IMR-90 (cell line): ENCODE measurements around the gene NARS2. TPM values are rescaled to one million over a fixed set of nuclear protein-coding genes. Genes with fewer than 3 reads are reported as not detected.

Experiments
- ATAC-seq: fragments of 200-7000 bp; cut with Tn5 transposase; 2 replicates; pipeline ENCODE4 v1.9.1; 2020; ENCODE audit warnings: low read depth, mild to moderate bottlenecking, moderate library complexity
- BruUV-seq: library from RNA; stranded (reverse); fragments of 400-500 nt; replicated peaks from 2 replicates; lab custom pipeline; 2021; lab: Mats Ljungman, UMichigan
- CTCF ChIA-PET: fragments of 300-600 bp; formaldehyde crosslinking; extraction: SDS; loops from one replicate; lab custom pipeline; 2021; ENCODE audit warnings: antibody characterized with exemption; lab: Yijun Ruan, JAX
- POLR2A ChIA-PET: fragments of 300-600 bp; sonication (Branson Sonifier 250); formaldehyde crosslinking; loops from one replicate; lab custom pipeline; 2022; ENCODE audit warnings: antibody characterized with exemption; ENCODE audit not compliant: unreplicated experiment; lab: Charles Lee
- DNase-seq: peaks from one replicate; pipeline ENCODE4 v3.0.0; 2013
- H2AFZ ChIP-seq: replicated peaks from 2 replicates; pipeline ENCODE3; 2013; ENCODE audit warnings: low read length, mild to moderate bottlenecking; ENCODE audit not compliant: poor library complexity
- H2AK5ac ChIP-seq: 2 replicates; pipeline ENCODE4 v1.6.1; 2013; ENCODE audit warnings: low read depth, low read length, inconsistent platforms
- H2AK9ac ChIP-seq: replicated peaks from 2 replicates; pipeline ENCODE3; 2013; ENCODE audit warnings: mild to moderate bottlenecking, low read depth, low read length, moderate library complexity; ENCODE audit not compliant: poor library complexity
- H2BK120ac ChIP-seq: 2 replicates; pipeline ENCODE4 v1.6.1; 2013; ENCODE audit warnings: low read depth, low read length, inconsistent platforms
- H2BK15ac ChIP-seq: 3 replicates; pipeline ENCODE4 v1.6.1; 2013; ENCODE audit warnings: low read depth, low read length, inconsistent platforms
- H2BK20ac ChIP-seq: 2 replicates; pipeline ENCODE4 v1.6.1; 2013; ENCODE audit warnings: low read depth, mild to moderate bottlenecking, inconsistent platforms, low read length, moderate library complexity
- H2BK5ac ChIP-seq: 2 replicates; pipeline ENCODE4 v1.6.1; 2013; ENCODE audit warnings: mild to moderate bottlenecking, low read depth, low read length, inconsistent platforms; ENCODE audit not compliant: poor library complexity, severe bottlenecking
- H3K14ac ChIP-seq: replicated peaks from 2 replicates; pipeline ENCODE4 v1.6.1; 2013; ENCODE audit warnings: low read depth, low read length, inconsistent platforms
- H3K18ac ChIP-seq: 2 replicates; pipeline ENCODE4 v1.6.1; 2013; ENCODE audit warnings: low read depth, low read length, control low read depth
- H3K23ac ChIP-seq: 2 replicates; pipeline ENCODE4 v1.6.1; 2013; ENCODE audit warnings: low read depth, low read length, inconsistent platforms
- H3K27ac ChIP-seq: 2 replicates; pipeline ENCODE4 v1.5.1; 2013; ENCODE audit warnings: mild to moderate bottlenecking, control low read depth, low read length; ENCODE audit not compliant: insufficient read depth
- H3K27me3 ChIP-seq: 2 replicates; pipeline ENCODE4 v1.6.1; 2013; ENCODE audit warnings: low read length; ENCODE audit not compliant: control insufficient read depth, insufficient read depth
- H3K36me3 ChIP-seq: 2 replicates; pipeline ENCODE4 v1.6.1; 2013; ENCODE audit warnings: low read length, mixed read lengths; ENCODE audit not compliant: control insufficient read depth, insufficient read depth
- H3K4ac ChIP-seq: 2 replicates; pipeline ENCODE4 v1.6.1; 2013; ENCODE audit warnings: low read depth, low read length, inconsistent platforms
- H3K4me1 ChIP-seq: 2 replicates; pipeline ENCODE4 v1.6.1; 2013; ENCODE audit warnings: low read length, mixed read lengths; ENCODE audit not compliant: control insufficient read depth, insufficient read depth
- H3K4me2 ChIP-seq: 2 replicates; pipeline ENCODE4 v1.6.1; 2013; ENCODE audit warnings: low read depth, mild to moderate bottlenecking, control low read depth, low read length, moderate library complexity
- H3K4me3 ChIP-seq: 2 replicates; pipeline ENCODE4 v1.5.1; 2013; ENCODE audit warnings: low read depth, mild to moderate bottlenecking, control low read depth, low read length, moderate library complexity; ENCODE audit not compliant: insufficient read depth
- H3K56ac ChIP-seq: 2 replicates; pipeline ENCODE4 v1.6.1; 2013; ENCODE audit warnings: low read length, inconsistent platforms; ENCODE audit not compliant: insufficient read depth; ENCODE audit errors: extremely low read depth
- H3K79me1 ChIP-seq, 2 experiments: 2 replicates each; pipeline ENCODE4 v1.6.1; 2013; ENCODE audit warnings: low read length in 2 of 2, inconsistent platforms in 1 of 2, low read depth in 1 of 2
- H3K9ac ChIP-seq: 2 replicates; pipeline ENCODE4 v1.6.1; 2013; ENCODE audit warnings: low read depth, low read length, control low read depth
- H3K9me1 ChIP-seq: 2 replicates; pipeline ENCODE4 v1.6.1; 2013; ENCODE audit warnings: low read length, inconsistent platforms; ENCODE audit not compliant: insufficient read depth
- H3K9me3 ChIP-seq: 2 replicates; pipeline ENCODE4 v1.6.1; 2013; ENCODE audit warnings: low read length; ENCODE audit not compliant: control insufficient read depth, insufficient read depth
- H4K20me1 ChIP-seq: 2 replicates; pipeline ENCODE4 v1.6.1; 2013; ENCODE audit warnings: low read length, inconsistent platforms; ENCODE audit not compliant: insufficient read depth
- H4K5ac ChIP-seq: 2 replicates; pipeline ENCODE4 v1.6.1; 2013; ENCODE audit warnings: mild to moderate bottlenecking, low read depth, low read length, control low read depth
- H4K8ac ChIP-seq, 2 experiments: 2 replicates each; pipeline ENCODE4 v1.6.1; 2013; ENCODE audit warnings: low read depth in 2 of 2, low read length in 2 of 2, control low read depth in 1 of 2, inconsistent platforms in 1 of 2
- H4K91ac ChIP-seq: 2 replicates; pipeline ENCODE4 v1.6.1; 2013; ENCODE audit warnings: low read depth, low read length, inconsistent platforms; ENCODE audit not compliant: insufficient read depth
- RAD21 ChIP-seq: IDR thresholded peaks from 2 replicates; pipeline ENCODE4 v1.6.1; 2012; ENCODE audit warnings: low read length, improper control_type of control experiment
- RCOR1 ChIP-seq: IDR thresholded peaks from 2 replicates; pipeline ENCODE4 v1.6.1; 2012; ENCODE audit warnings: mild to moderate bottlenecking, low read length, improper control_type of control experiment; ENCODE audit not compliant: insufficient replicate concordance
- RFX5 ChIP-seq: IDR thresholded peaks from 2 replicates; pipeline ENCODE4 v1.8.0; 2012; ENCODE audit warnings: low read depth, mild to moderate bottlenecking, low read length, moderate library complexity
- WGBS, 2 experiments: methylation state at CpG; one replicate each; pipeline versions ENCODE4 v1.1.5 to v1.1.7; 2013; ENCODE audit warnings: missing lambda C conversion rate in 2 of 2; ENCODE audit not compliant: insufficient read length in 1 of 2; ENCODE audit errors: extremely low coverage in 2 of 2; 5-methylcytosine and 5-hydroxymethylcytosine counted together
- dilution Hi-C: fragments of 300-500 bp; cut with HindIII; formaldehyde crosslinking; loops from one replicate; pipeline ENCODE4 v1.14.3; 2018; ENCODE audit warnings: low sequenced_read_pairs; ENCODE audit not compliant: unreplicated experiment
- in situ Hi-C: fragments of 300-500 bp; cut with MboI; formaldehyde crosslinking; loops from 3 replicates; pipeline ENCODE4 v1.14.3; 2019; ENCODE audit warnings: low sequenced_read_pairs, inconsistent platforms, mixed read lengths
- intact Hi-C: fragments of 100-400 bp; cut with micrococcal nuclease; formaldehyde crosslinking; loops from 2 replicates; pipeline ENCODE4 v1.10.0; 2022
- polyA plus RNA-seq, 3 experiments: library from polyadenylated mRNA; depleted of rRNA; stranded (reverse); fragments of >200 nt; gene quantifications; 2 replicates each; pipeline ENCODE4 v1.2.3, GENCODE V29; 2012; ENCODE audit warnings: low replicate concordance in 1 of 3
- total RNA-seq: library from RNA; depleted of rRNA; stranded (reverse); fragments of >200 nt; gene quantifications from 2 replicates; pipeline ENCODE4 v1.2.3, GENCODE V29; 2012

Gene NARS2
- total and polyA plus RNA-seq, 2 of the 4 experiments (the other 2 are of a cell fraction) = 8.0 to 15.8 TPM

- H2AK9ac ChIP-seq = no peak overlapping the region
- ChIA-PET POLR2A (no interaction called here), CTCF (interaction anchor here (1.0 to 1.1 kb wide), 2 partner anchors 10 to 193 kb away, joined by 3 to 4 read pairs; no protein-coding TSS in a partner anchor)
- H4K91ac ChIP-seq = no peak overlapping the region
- no peak overlapping the region for H2BK15ac ChIP-seq
- in situ Hi-C loops (no loop called here), intact Hi-C loops (no loop called here), dilution Hi-C loops (no loop called here)
- ATAC-seq = no peak
- peak overlapping the region; percentile 52 for H2AK5ac ChIP-seq
- peaks cover 0 to 16% of the 10 kb centered on the region in 2 experiments; a peak in 1 of 4 replicates for H3K79me1 ChIP-seq
- peak overlapping the region; percentile 16 for H2AFZ ChIP-seq
- peaks cover 5% of the 10 kb centered on the region for H4K20me1 ChIP-seq
- no peak overlapping the region for H4K5ac ChIP-seq
- H3K9ac ChIP-seq = no peak overlapping the region
- peak overlapping the region; percentile 4; the same call in 1 of the 2 replicates for H3K4ac ChIP-seq
- no peak overlapping the region for H3K4me3 ChIP-seq
- H3K27me3 ChIP-seq = no peaks in the 10 kb centered on the region
- peaks cover 24% of the 10 kb centered on the region for H3K4me1 ChIP-seq
- no peak overlapping the region for H2BK120ac ChIP-seq
- no peak overlapping the region for H3K23ac ChIP-seq
- no peak overlapping the region for H3K56ac ChIP-seq
- peaks cover 11% of the 10 kb centered on the region for H3K9me1 ChIP-seq
- no peak overlapping the region for H2BK5ac ChIP-seq
- BruUV-seq = no TSS peak
- H3K27ac ChIP-seq = no peak overlapping the region
- DNase-seq = peak; percentile 85
- no peak overlapping the region for H3K14ac ChIP-seq
- H3K36me3 ChIP-seq = no peaks in the 10 kb centered on the region
- H3K9me3 ChIP-seq = no peaks in the 10 kb centered on the region
- H3K18ac ChIP-seq = no peak overlapping the region
- no peak overlapping the region for H2BK20ac ChIP-seq
- no peak overlapping the region for H4K8ac ChIP-seq
- TF ChIP-seq RCOR1 (peak; percentile 92), RFX5 (no peak), RAD21 (no peak)
- H3K4me2 ChIP-seq = peak overlapping the region; percentile 3; the same call in 1 of the 2 replicates
- no CpG with 5 or more reads among the region's 9 CpGs for WGBS, 2 experiments
These were observed 153.9 kb downstream of the NARS2 start for GRCh38 chr11:78420796-78421209.
